ENCODE measurements around the gene PNP. TPM values are rescaled to one million over a fixed set of nuclear protein-coding genes. Genes with fewer than 3 reads are reported as not detected.

PNP gene
- total RNA-seq, 1 experiment from 2014 or later: 56.0 TPM

DNA sequence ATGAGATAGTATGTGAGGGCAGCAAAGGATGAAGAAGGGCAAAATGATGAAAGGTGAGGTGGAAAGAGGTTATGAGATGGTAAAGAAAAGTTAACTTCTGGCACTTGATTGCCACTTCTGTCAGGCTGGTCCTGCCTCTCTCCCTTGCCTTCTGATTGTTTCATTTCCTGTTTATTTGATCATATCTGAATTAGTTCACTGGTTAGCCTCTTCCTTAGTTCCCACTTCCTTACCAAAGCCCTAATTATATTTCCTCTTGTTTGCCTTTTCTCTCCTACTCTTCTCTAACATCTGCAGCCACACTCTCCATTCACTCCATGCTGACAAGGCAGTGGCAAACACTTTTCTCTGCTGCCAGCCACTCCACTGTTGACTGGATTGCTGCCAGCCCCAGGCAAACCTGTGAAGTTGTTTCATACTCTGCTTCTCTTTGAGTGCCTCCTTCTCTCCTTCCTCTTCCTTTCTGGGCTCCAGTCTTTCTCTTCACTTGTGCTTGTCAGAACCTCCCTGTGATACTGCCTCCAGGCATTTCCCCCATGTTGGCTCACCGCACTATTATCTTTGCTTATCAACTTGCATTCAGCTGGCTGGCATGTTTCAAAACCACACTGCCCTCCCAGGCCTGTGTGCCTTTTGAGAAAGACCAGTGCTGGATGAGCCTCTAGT, 8.1 kb downstream of the PNP start:
- POLR2A ChIA-PET: interaction anchor here (1.3 kb wide), 1 partner anchor 22 kb away, joined by 3 read pairs; the partner anchor contains the start of gene APEX1
- TF ChIP-seq, protein P1, sequence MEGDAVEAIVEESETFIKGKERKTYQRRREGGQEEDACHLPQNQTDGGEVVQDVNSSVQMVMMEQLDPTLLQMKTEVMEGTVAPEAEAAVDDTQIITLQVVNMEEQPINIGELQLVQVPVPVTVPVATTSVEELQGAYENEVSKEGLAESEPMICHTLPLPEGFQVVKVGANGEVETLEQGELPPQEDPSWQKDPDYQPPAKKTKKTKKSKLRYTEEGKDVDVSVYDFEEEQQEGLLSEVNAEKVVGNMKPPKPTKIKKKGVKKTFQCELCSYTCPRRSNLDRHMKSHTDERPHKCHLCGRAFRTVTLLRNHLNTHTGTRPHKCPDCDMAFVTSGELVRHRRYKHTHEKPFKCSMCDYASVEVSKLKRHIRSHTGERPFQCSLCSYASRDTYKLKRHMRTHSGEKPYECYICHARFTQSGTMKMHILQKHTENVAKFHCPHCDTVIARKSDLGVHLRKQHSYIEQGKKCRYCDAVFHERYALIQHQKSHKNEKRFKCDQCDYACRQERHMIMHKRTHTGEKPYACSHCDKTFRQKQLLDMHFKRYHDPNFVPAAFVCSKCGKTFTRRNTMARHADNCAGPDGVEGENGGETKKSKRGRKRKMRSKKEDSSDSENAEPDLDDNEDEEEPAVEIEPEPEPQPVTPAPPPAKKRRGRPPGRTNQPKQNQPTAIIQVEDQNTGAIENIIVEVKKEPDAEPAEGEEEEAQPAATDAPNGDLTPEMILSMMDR (IDR thresholded peaks at IDR 0.05; ENCODE audit: unreplicated experiment): no peak
- Mint-ChIP-seq H3K36me3 (ENCODE audit: insufficient read depth, unreplicated experiment) (peaks cover 62% of the 10 kb centered on the region), H3K27me3 (ENCODE audit: insufficient read depth, unreplicated experiment) (no peaks in the 10 kb centered on the region), H3K4me3 (ENCODE audit: unreplicated experiment) (no peak overlapping the region), H3K27ac (ENCODE audit: low read depth, unreplicated experiment) (no peak overlapping the region), H3K9me3 (ENCODE audit: unreplicated experiment) (no peaks in the 10 kb centered on the region), H3K4me1 (ENCODE audit: insufficient read depth, unreplicated experiment) (peaks cover 10% of the 10 kb centered on the region)
- CTCF ChIA-PET: interaction anchor here (0.6 kb wide), 2 partner anchors 9 to 72 kb away, joined by 3 read pairs; no protein-coding TSS in a partner anchor
- intact Hi-C loops (cut with micrococcal nuclease): no loop called here
- DNase-seq (ENCODE audit: unreplicated experiment): no peak
- BruUV-seq (replicated peaks): no TSS peak

DNA sequence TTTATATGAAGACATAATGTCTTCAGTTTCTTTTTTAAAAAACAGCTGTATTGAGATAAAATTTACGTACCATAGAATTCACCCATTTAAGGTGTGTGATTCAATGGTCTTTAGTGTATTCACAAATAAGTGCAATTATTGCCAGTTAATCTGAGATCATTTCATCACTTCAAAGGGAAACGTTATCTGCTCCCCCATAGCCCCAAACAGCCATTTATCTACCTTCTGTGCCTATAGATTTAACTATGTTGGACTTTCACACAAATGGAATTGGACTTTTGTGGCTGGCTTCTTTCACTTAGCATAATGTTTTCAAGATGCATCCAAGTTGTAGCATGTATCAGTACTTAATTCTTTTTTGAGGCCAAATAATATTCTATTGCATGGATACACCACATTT, 9.7 kb downstream of the PNP start:
- no peak for DNase-seq (ENCODE audit: unreplicated experiment)
- Mint-ChIP-seq H3K27ac (ENCODE audit: low read depth, unreplicated experiment) (no peak overlapping the region), H3K9me3 (ENCODE audit: unreplicated experiment) (no peaks in the 10 kb centered on the region), H3K36me3 (ENCODE audit: insufficient read depth, unreplicated experiment) (peaks cover 47% of the 10 kb centered on the region), H3K27me3 (ENCODE audit: insufficient read depth, unreplicated experiment) (no peaks in the 10 kb centered on the region), H3K4me3 (ENCODE audit: unreplicated experiment) (no peak overlapping the region), H3K4me1 (ENCODE audit: insufficient read depth, unreplicated experiment) (no peaks in the 10 kb centered on the region)
- TF ChIP-seq, protein P1 (IDR thresholded peaks at IDR 0.05; ENCODE audit: unreplicated experiment): no peak
- POLR2A ChIA-PET: interaction anchor here (0.5 to 1.3 kb wide), 2 partner anchors 23 to 993 kb away, joined by 3 to 4 read pairs; partner anchors contain the start of gene APEX1
- CTCF ChIA-PET: interaction anchor here (0.7 to 1.1 kb wide), 4 partner anchors 9 to 130 kb away, joined by 3 to 6 read pairs (median 4); partner anchors contain the start of gene PNP
- no TSS peak for BruUV-seq (replicated peaks)
- intact Hi-C loops (cut with micrococcal nuclease): no loop called here

DNA sequence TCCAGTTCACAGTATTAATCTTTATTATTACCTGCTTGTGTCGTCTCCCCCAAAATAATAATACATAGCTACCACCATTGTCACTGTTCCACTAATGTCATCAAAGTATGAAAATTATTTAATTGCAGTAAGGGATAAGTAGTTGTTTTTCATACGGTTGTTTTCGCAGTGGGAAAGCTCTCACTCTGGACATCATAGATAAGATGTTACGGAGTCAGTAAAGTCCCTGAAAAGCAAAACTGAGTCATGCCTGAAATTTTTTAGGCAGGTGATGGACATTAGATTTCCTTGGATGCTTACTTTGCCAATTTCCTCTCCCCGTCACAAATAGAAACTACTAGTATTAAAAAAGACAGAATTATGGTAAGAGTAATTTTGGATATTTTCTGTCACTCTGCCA, 13.2 kb downstream of the PNP start:
- H3K36me3 Mint-ChIP-seq (ENCODE audit: insufficient read depth, unreplicated experiment): peaks cover 12% of the 10 kb centered on the region
- intact Hi-C loops (cut with micrococcal nuclease): no loop called here
- no TSS peak for BruUV-seq (replicated peaks)
- DNase-seq (ENCODE audit: unreplicated experiment): no peak
- CTCF ChIA-PET: interaction anchor here (1.1 to 1.2 kb wide), 2 partner anchors 47 to 126 kb away, joined by 3 to 5 read pairs; no protein-coding TSS in a partner anchor
- H3K27ac Mint-ChIP-seq (ENCODE audit: low read depth, unreplicated experiment): no peak overlapping the region
- TF ChIP-seq, protein P1 (IDR thresholded peaks at IDR 0.05; ENCODE audit: unreplicated experiment): no peak
- no peak overlapping the region for H3K4me3 Mint-ChIP-seq (ENCODE audit: unreplicated experiment)
- no peaks in the 10 kb centered on the region for H3K27me3 Mint-ChIP-seq (ENCODE audit: insufficient read depth, unreplicated experiment)
- H3K4me1 Mint-ChIP-seq (ENCODE audit: insufficient read depth, unreplicated experiment): peaks cover 5% of the 10 kb centered on the region
- no peaks in the 10 kb centered on the region for H3K9me3 Mint-ChIP-seq (ENCODE audit: unreplicated experiment)
- POLR2A ChIA-PET: interaction anchor here (1.0 to 2.0 kb wide), 3 partner anchors 13 to 27 kb away, joined by 3 to 4 read pairs (median 4); partner anchors contain the start of genes APEX1, OSGEP, PIP4P1 and PNP

DNA sequence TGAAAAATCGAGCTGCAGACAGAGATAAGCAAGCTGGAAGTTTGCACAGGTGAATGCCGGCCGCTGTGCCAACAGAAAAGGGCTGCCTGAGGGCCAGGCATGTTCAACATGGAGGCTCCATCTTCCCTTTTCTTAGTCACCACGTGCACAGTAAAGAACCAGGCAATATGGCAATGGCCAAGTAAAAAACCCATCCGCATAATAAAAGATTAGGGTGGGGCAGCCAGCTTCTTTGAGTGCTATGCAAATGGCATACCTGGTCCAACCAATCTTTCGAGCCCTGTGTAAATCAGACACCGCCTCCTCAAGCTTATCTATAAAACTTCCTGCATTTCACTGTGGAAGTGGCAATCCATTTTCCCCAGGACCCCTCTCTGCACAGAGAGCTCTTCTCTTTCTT, 16.7 kb downstream of the PNP start:
- Mint-ChIP-seq H3K4me1 (ENCODE audit: insufficient read depth, unreplicated experiment) (peaks cover 25% of the 10 kb centered on the region), H3K27me3 (ENCODE audit: insufficient read depth, unreplicated experiment) (no peaks in the 10 kb centered on the region), H3K36me3 (ENCODE audit: insufficient read depth, unreplicated experiment) (no peaks in the 10 kb centered on the region), H3K4me3 (ENCODE audit: unreplicated experiment) (no peak overlapping the region), H3K27ac (ENCODE audit: low read depth, unreplicated experiment) (no peak overlapping the region), H3K9me3 (ENCODE audit: unreplicated experiment) (no peaks in the 10 kb centered on the region)
- ChIA-PET CTCF (interaction anchor here (0.6 to 1.2 kb wide), 3 partner anchors 9 to 160 kb away, joined by 3 to 4 read pairs (median 3); no protein-coding TSS in a partner anchor), POLR2A (interaction anchor here (0.6 kb wide), 1 partner anchor 783 kb away, joined by 4 read pairs; no protein-coding TSS in a partner anchor)
- DNase-seq (ENCODE audit: unreplicated experiment): no peak
- intact Hi-C loops (cut with micrococcal nuclease): no loop called here
- BruUV-seq (replicated peaks): no TSS peak
- TF ChIP-seq, protein P1 (IDR thresholded peaks at IDR 0.05; ENCODE audit: unreplicated experiment): no peak
